ENCODE results near the gene RYR1.

RYR1 gene

GRCh38 chr19:38412961-38413360 is 20.5 kb upstream of the RYR1 start:
- CTCF ChIA-PET = interaction anchor here (1.0 to 3.0 kb wide), 2 partner anchors 9 to 77 kb away, joined by 3 to 32 read pairs; partner anchors contain the start of genes CATSPERG and FAM98C
- POLR2A ChIA-PET = interaction anchor here (0.8 to 1.1 kb wide), 3 partner anchors 10 to 39 kb away, joined by 3 to 4 read pairs (median 3); partner anchors contain the start of genes FAM98C and PSMD8

GRCh38 chr19:38413416-38413815 is 20.1 kb upstream of the RYR1 start:
- Histone ChIP-seq H3K4me3 (ENCODE audit: low read depth, low read length) (no peak overlapping the region), H3K36me3 (ENCODE audit: control insufficient read depth in 2 of 2, insufficient read depth in 1 of 2, low read length in 2 of 2) (peaks cover 0 to 3% of the 10 kb centered on the region in 2 experiments; a peak in 1 of 3 replicates), H3K4me1 (ENCODE audit: control insufficient read depth, insufficient read depth, low read length) (peaks cover 10% of the 10 kb centered on the region), H3K9me3 (ENCODE audit: control insufficient read depth, insufficient read depth, low read depth, low read length) (no peaks in the 10 kb centered on the region), H3K27ac (ENCODE audit: extremely low read depth, low read depth, low read length) (no peak overlapping the region)
- CTCF ChIA-PET = interaction anchor here (3.0 kb wide), 1 partner anchor 10 kb away, joined by 32 read pairs; the partner anchor contains the start of gene FAM98C
- POLR2A ChIA-PET = interaction anchor here (0.8 to 1.1 kb wide), 3 partner anchors 11 to 39 kb away, joined by 3 to 4 read pairs (median 3); partner anchors contain the start of genes FAM98C and PSMD8
- TF ChIP-seq BCL11A (tag by site-specific recombination; IDR thresholded peaks at IDR 0.05; ENCODE audit: low read depth) = 0 out of 2 replicates have a peak, but pooled peaks have one; percentile 24
- TF ChIP-seq ZNF580 (tag by site-specific recombination; IDR thresholded peaks at IDR 0.05) = peak; percentile 65; the same call in 1 of the 2 replicates
- TF ChIP-seq ZNF610 (tag by site-specific recombination; IDR thresholded peaks at IDR 0.05; ENCODE audit: borderline replicate concordance) = no peak
- no peak for TF ChIP-seq ZBTB6 (tag by site-specific recombination; IDR thresholded peaks at IDR 0.05)
- TF ChIP-seq SP3 (tag by site-specific recombination; IDR thresholded peaks at IDR 0.05) = no peak

More at GRCh38 chr19:38412961-38413360, 20.5 kb upstream of the RYR1 start:
- TF ChIP-seq ZNF529 (tag by site-specific recombination; IDR thresholded peaks at IDR 0.05; ENCODE audit: insufficient replicate concordance) = no peak
- TF ChIP-seq ZNF426 (tag by site-specific recombination; IDR thresholded peaks at IDR 0.05) = no peak
- TF ChIP-seq ZNF76 (tag by site-specific recombination; IDR thresholded peaks at IDR 0.05; ENCODE audit: borderline replicate concordance, low read depth) = no peak
- TF ChIP-seq PRDM10 (tag by site-specific recombination; IDR thresholded peaks at IDR 0.05) = 0 out of 2 replicates have a peak, but pooled peaks have one; percentile 20
- no peak for TF ChIP-seq ZNF391 (tag by site-specific recombination; IDR thresholded peaks at IDR 0.05; ENCODE audit: borderline replicate concordance, low read depth)
- no peak for TF ChIP-seq ZNF223 (tag by site-specific recombination; IDR thresholded peaks at IDR 0.05)
- no peak for TF ChIP-seq ZNF133 (tag by site-specific recombination; IDR thresholded peaks at IDR 0.05)
- 0 out of 2 replicates have a peak, but pooled peaks have one; percentile 29 for TF ChIP-seq PATZ1 (tag by site-specific recombination; IDR thresholded peaks at IDR 0.05)
- no peak for TF ChIP-seq BCL6B (tag by site-specific recombination; IDR thresholded peaks at IDR 0.05)
- TF ChIP-seq ZNF341 (tag by site-specific recombination; IDR thresholded peaks at IDR 0.05; ENCODE audit: low read depth) = 0 out of 2 replicates have a peak, but pooled peaks have one; percentile 21
- TF ChIP-seq ZBTB17 (tag by site-specific recombination; IDR thresholded peaks at IDR 0.05) = peak; percentile 28; the same call in 1 of the 2 replicates
- TF ChIP-seq ZNF776 (tag by site-specific recombination; IDR thresholded peaks at IDR 0.05; ENCODE audit: borderline replicate concordance) = no peak
- no peak for TF ChIP-seq ZNF514 (tag by site-specific recombination; IDR thresholded peaks at IDR 0.05)
- TF ChIP-seq GFI1B (tag by site-specific recombination; IDR thresholded peaks at IDR 0.05) = no peak
- no peak for TF ChIP-seq SP3 (tag by site-specific recombination; IDR thresholded peaks at IDR 0.05)
- TF ChIP-seq ZNF23 (tag by site-specific recombination; IDR thresholded peaks at IDR 0.05; ENCODE audit: borderline replicate concordance) = no peak
- no peak for TF ChIP-seq KLF7 (tag by site-specific recombination; IDR thresholded peaks at IDR 0.05; ENCODE audit: borderline replicate concordance)
- Histone ChIP-seq H3K4me1 (ENCODE audit: control insufficient read depth, insufficient read depth, low read length) (peaks cover 6% of the 10 kb centered on the region), H3K27ac (ENCODE audit: extremely low read depth, low read depth, low read length) (no peak overlapping the region), H3K9me3 (ENCODE audit: control insufficient read depth, insufficient read depth, low read depth, low read length) (no peaks in the 10 kb centered on the region), H3K4me3 (ENCODE audit: low read depth, low read length) (no peak overlapping the region), H3K36me3 (ENCODE audit: control insufficient read depth in 2 of 2, insufficient read depth in 1 of 2, low read length in 2 of 2) (peaks cover 0 to 8% of the 10 kb centered on the region in 2 experiments; a peak in 1 of 3 replicates)

Measured in HEK293 (cell line).